ENCODE measurements around the gene TNNT1.

The TNNT1 gene

DNA sequence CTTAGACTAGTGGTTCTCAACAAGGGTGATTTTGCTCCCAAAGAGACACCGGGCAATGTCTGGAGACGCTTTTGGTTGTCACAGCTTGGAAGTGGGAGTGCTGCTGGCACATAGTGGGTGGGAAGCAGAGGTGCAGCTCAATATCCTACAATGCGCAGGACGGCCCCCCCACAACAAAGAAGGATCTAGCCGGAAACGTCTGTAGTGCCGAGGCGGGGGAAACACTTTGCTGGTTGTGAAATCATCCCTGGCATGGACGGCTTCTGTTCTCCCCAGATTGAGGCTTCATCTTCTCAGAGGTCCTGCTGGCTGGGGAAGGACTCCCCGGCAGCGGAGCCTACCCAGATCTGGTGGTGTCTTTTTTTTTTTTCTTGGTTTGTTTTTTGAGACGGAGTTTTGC is 44.5 kb upstream of the TNNT1 start:
- Histone ChIP-seq H3K9me3 (ENCODE audit: control insufficient read depth, low read length) (no peaks in the 10 kb centered on the region), H3K79me2 (no peaks in the 10 kb centered on the region), H2AFZ (no peak overlapping the region), H3K27me3 (ENCODE audit: control insufficient read depth, insufficient read depth, low read length) (no peaks in the 10 kb centered on the region), H3K36me3 (ENCODE audit: control insufficient read depth, insufficient read depth, low read length) (no peaks in the 10 kb centered on the region), H3K27ac (no peak overlapping the region), H3K9ac (no peak overlapping the region), H3K4me2 (ENCODE audit: low read length) (no peak overlapping the region), H3K4me1 (no peaks in the 10 kb centered on the region), H3K4me3 (ENCODE audit: low read depth, low read length) (no peak overlapping the region)
- TF ChIP-seq, protein P1, sequence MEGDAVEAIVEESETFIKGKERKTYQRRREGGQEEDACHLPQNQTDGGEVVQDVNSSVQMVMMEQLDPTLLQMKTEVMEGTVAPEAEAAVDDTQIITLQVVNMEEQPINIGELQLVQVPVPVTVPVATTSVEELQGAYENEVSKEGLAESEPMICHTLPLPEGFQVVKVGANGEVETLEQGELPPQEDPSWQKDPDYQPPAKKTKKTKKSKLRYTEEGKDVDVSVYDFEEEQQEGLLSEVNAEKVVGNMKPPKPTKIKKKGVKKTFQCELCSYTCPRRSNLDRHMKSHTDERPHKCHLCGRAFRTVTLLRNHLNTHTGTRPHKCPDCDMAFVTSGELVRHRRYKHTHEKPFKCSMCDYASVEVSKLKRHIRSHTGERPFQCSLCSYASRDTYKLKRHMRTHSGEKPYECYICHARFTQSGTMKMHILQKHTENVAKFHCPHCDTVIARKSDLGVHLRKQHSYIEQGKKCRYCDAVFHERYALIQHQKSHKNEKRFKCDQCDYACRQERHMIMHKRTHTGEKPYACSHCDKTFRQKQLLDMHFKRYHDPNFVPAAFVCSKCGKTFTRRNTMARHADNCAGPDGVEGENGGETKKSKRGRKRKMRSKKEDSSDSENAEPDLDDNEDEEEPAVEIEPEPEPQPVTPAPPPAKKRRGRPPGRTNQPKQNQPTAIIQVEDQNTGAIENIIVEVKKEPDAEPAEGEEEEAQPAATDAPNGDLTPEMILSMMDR (IDR thresholded peaks at IDR 0.05), result no peak

- Histone ChIP-seq H3K27ac (peak overlapping the region; percentile 10), H3K27me3 (ENCODE audit: control insufficient read depth, insufficient read depth, low read length) (no peaks in the 10 kb centered on the region), H3K9me3 (ENCODE audit: control insufficient read depth, low read length) (no peaks in the 10 kb centered on the region), H3K9ac (no peak overlapping the region), H3K4me2 (ENCODE audit: low read length) (no peak overlapping the region), H2AFZ (peak overlapping the region; percentile 25), H3K79me2 (no peaks in the 10 kb centered on the region), H3K36me3 (ENCODE audit: control insufficient read depth, insufficient read depth, low read length) (no peaks in the 10 kb centered on the region), H3K4me1 (no peaks in the 10 kb centered on the region), H3K4me3 (ENCODE audit: low read depth, low read length) (no peak overlapping the region)
- TF ChIP-seq, protein P1 (IDR thresholded peaks at IDR 0.05), result no peak
These were observed 40.4 kb upstream of the TNNT1 start for GRCh38 chr19:55189403-55189835.

- Histone ChIP-seq H3K27me3 (ENCODE audit: control insufficient read depth, insufficient read depth, low read length) (no peaks in the 10 kb centered on the region), H3K9me3 (ENCODE audit: control insufficient read depth, low read length) (no peaks in the 10 kb centered on the region), H2AFZ (peak overlapping the region; percentile 53), H3K4me1 (no peaks in the 10 kb centered on the region), H3K9ac (no peak overlapping the region), H3K4me3 (ENCODE audit: low read depth, low read length) (no peak overlapping the region), H3K79me2 (no peaks in the 10 kb centered on the region), H3K4me2 (ENCODE audit: low read length) (no peak overlapping the region), H3K36me3 (ENCODE audit: control insufficient read depth, insufficient read depth, low read length) (no peaks in the 10 kb centered on the region), H3K27ac (peak overlapping the region; percentile 10)
- TF ChIP-seq, protein P1 (IDR thresholded peaks at IDR 0.05), result no peak
These were observed 39.6 kb upstream of the TNNT1 start for GRCh38 chr19:55188625-55189024.

GRCh38 chr19:55186080-55186479 is 37.1 kb upstream of the TNNT1 start:
- Histone ChIP-seq H3K36me3 (ENCODE audit: control insufficient read depth, insufficient read depth, low read length) (no peaks in the 10 kb centered on the region), H3K9me3 (ENCODE audit: control insufficient read depth, low read length) (no peaks in the 10 kb centered on the region), H3K27me3 (ENCODE audit: control insufficient read depth, insufficient read depth, low read length) (no peaks in the 10 kb centered on the region), H3K4me1 (no peaks in the 10 kb centered on the region), H2AFZ (no peak overlapping the region), H3K4me3 (ENCODE audit: low read depth, low read length) (no peak overlapping the region), H3K27ac (no peak overlapping the region), H3K4me2 (ENCODE audit: low read length) (no peak overlapping the region), H3K79me2 (no peaks in the 10 kb centered on the region), H3K9ac (no peak overlapping the region)
- TF ChIP-seq, protein P1 (IDR thresholded peaks at IDR 0.05), result no peak

DNA sequence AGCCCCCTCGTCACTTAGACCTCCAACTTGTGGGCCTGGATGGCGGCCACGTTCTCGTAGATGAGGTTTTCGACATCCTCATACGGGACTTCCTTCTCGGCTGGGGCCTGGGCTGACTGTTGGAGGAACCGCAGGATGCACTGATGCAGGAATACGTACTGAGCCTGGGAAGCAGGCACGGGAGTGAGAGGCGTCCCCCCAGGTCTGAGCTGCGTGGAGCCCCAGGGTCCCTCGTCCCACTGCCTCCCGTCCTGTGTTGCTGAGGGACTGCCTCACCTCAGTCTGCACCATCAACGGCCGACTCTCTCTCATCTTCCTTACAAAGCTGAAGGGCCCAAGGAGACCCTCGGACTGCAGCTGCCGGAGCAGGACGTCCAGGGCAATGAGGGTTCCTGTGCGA is 32.7 kb upstream of the TNNT1 start:
- Histone ChIP-seq H3K9me3 (ENCODE audit: control insufficient read depth, low read length) (no peaks in the 10 kb centered on the region), H3K4me3 (ENCODE audit: low read depth, low read length) (no peak overlapping the region), H3K36me3 (ENCODE audit: control insufficient read depth, insufficient read depth, low read length) (no peaks in the 10 kb centered on the region), H3K4me2 (ENCODE audit: low read length) (no peak overlapping the region), H3K4me1 (no peaks in the 10 kb centered on the region), H3K27ac (no peak overlapping the region), H3K9ac (no peak overlapping the region), H3K27me3 (ENCODE audit: control insufficient read depth, insufficient read depth, low read length) (no peaks in the 10 kb centered on the region), H3K79me2 (no peaks in the 10 kb centered on the region), H2AFZ (no peak overlapping the region)
- TF ChIP-seq, protein P1 (IDR thresholded peaks at IDR 0.05), result no peak
